Esophagus muscularis mucosa (tissue), 4 donors: ENCODE results near the gene ATN1. TPM values are rescaled to one million over a fixed set of nuclear protein-coding genes. Genes with fewer than 3 reads are reported as not detected.

Source experiments
- DNase-seq: peaks from one replicate; pipeline ENCODE4 v3.0.0-alpha.2; 2017; ENCODE audit errors: extremely low spot score
- H3K27ac ChIP-seq, 4 donors: fragments of 200-600 bp; sonication (generic); replicated peaks in 1 of 4; 1 replicate in 3 of 4; 2 replicates in 1 of 4; pipeline ENCODE4 v1.5.1; 2016 to 2019; ENCODE audit warnings: mild to moderate bottlenecking in 1 of 4
- H3K27me3 ChIP-seq, 4 donors: fragments of 200-600 bp; sonication (generic); one replicate each; pipeline versions ENCODE4 v1.5.1 to v1.6.0; 2016 to 2019
- H3K36me3 ChIP-seq, 4 donors: fragments of 200-600 bp; sonication (generic); one replicate each; pipeline ENCODE4 v1.5.1; 2016 to 2019
- H3K4me1 ChIP-seq, 4 donors: fragments of 200-600 bp; sonication (generic); one replicate each; pipeline ENCODE4 v1.5.1; 2016 to 2019
- H3K4me3 ChIP-seq, 4 donors: fragments of 200-600 bp; sonication (generic); 1 replicate in 2 of 4; 2 replicates in 2 of 4; pipeline ENCODE4 v1.5.1; 2016 to 2019; ENCODE audit warnings: mild to moderate bottlenecking in 4 of 4, moderate library complexity in 1 of 4
- H3K9me3 ChIP-seq, 4 donors: fragments of 200-600 bp; sonication (generic); 1 replicate in 3 of 4; 2 replicates in 1 of 4; pipeline ENCODE4 v1.5.1; 2016 to 2019
- CTCF ChIP-seq, 3 experiments: fragments of 200-600 bp in 2 of 3; fragments of 450-650 bp in 1 of 3; sonication (generic) in 2 of 3; IDR thresholded peaks; one replicate each; pipeline ENCODE4 v1.5.1; 2017 to 2019; ENCODE audit warnings: antibody characterized with exemption in 3 of 3, mild to moderate bottlenecking in 2 of 3, moderate library complexity in 1 of 3
- EP300 ChIP-seq: sonication (generic); formaldehyde crosslinking; IDR thresholded peaks from one replicate; pipeline ENCODE4 v1.6.1; 2017; ENCODE audit warnings: antibody characterized with exemption
- POLR2A ChIP-seq: fragments of 450-650 bp; IDR thresholded peaks from one replicate; pipeline ENCODE4 v1.6.1; 2017; ENCODE audit warnings: antibody characterized with exemption, moderate library complexity, mild to moderate bottlenecking, low read depth
- POLR2AphosphoS5 ChIP-seq, 2 donors: sonication (generic); formaldehyde crosslinking; IDR thresholded peaks; one replicate each; pipeline ENCODE4 v1.6.1; 2017; ENCODE audit warnings: antibody characterized with exemption in 2 of 2
- WGBS: methylation state at CpG from one replicate; pipeline ENCODE4 v1.1.5; 2018; 5-methylcytosine and 5-hydroxymethylcytosine counted together
- intact Hi-C: fragments of 100-400 bp; cut with DNase I; formaldehyde crosslinking; loops from one replicate; pipeline ENCODE4 v1.15.1; 2023
- total RNA-seq, 4 donors: library from RNA; depleted of rRNA; stranded (reverse); fragments of >200 nt; gene quantifications; one replicate each; pipeline versions ENCODE4 v1.1.0 to v1.2.1, GENCODE V29; 2016

Gene ATN1
- total RNA-seq, 4 donors from 2014 or later = 72.2 to 163 (median 92.4) TPM

GRCh38 chr12:6950811-6951540, 23.2 kb downstream of the ATN1 start, which contains the start of gene PTPN6:
Gene PTPN6, plus strand, starts transcription at chr12:6951356. Its CDS starts 157 bp downstream, at chr12:6951513.
- Histone ChIP-seq H3K36me3 (peaks cover 0 to 15% (median 4%) of the 10 kb centered on the region in 4 donors), H3K27me3 (no peaks in the 10 kb centered on the region), H3K27ac (peak within 1 kb of the TSS; percentile 31 to 72 (median 58)), H3K4me3 (peak within 1 kb of the TSS; percentile 37 to 55 (median 42)), H3K9me3 (no peaks in the 10 kb centered on the region), H3K4me1 (peaks cover 10 to 21% (median 16%) of the 10 kb centered on the region in 4 donors)
- TF ChIP-seq POLR2AphosphoS5 (IDR thresholded peaks at IDR 0.05) (no peak), POLR2A (no peak), CTCF (IDR thresholded peaks at IDR 0.05) (no peak), EP300 (no peak)
- 67% methylated on average over 17 of the region's 25 CpGs for WGBS
- DNase-seq = no peak
- intact Hi-C loops = no loop called here

- no peak for TF ChIP-seq POLR2AphosphoS5 (IDR thresholded peaks at IDR 0.05)
- TF ChIP-seq EP300 = no peak
- no peak for TF ChIP-seq CTCF (IDR thresholded peaks at IDR 0.05)
- no peak for TF ChIP-seq POLR2A
- DNase-seq = no peak
- no peaks in the 10 kb centered on the region for H3K27me3 ChIP-seq
- WGBS = 81% methylated on average over 16 of the region's 20 CpGs
- peak overlapping the region; percentile 37 to 55 (median 42) for H3K4me3 ChIP-seq
- H3K27ac ChIP-seq = peak overlapping the region; percentile 31 to 72 (median 58)
- no peaks in the 10 kb centered on the region for H3K9me3 ChIP-seq
- peaks cover 4 to 15% (median 9%) of the 10 kb centered on the region in 4 donors for H3K4me1 ChIP-seq
- peaks cover 0 to 10% (median under 1%) of the 10 kb centered on the region in 4 donors for H3K36me3 ChIP-seq
- intact Hi-C loops = no loop called here
Observed at GRCh38 chr12:6951551-6952120, 23.9 kb downstream of the ATN1 start.

- DNase-seq = no peak
- intact Hi-C loops = no loop called here
- peak overlapping the region; percentile 37 to 55 (median 42) for H3K4me3 ChIP-seq
Observed at GRCh38 chr12:6952121-6952862, 24.5 kb downstream of the ATN1 start.

More at GRCh38 chr12:6952121-6952862, 24.5 kb downstream of the ATN1 start:
- Histone ChIP-seq H3K36me3 (peaks cover 0 to 3% (median 0%) of the 10 kb centered on the region in 4 donors), H3K4me1 (peaks cover 0 to 10% (median 5%) of the 10 kb centered on the region in 4 donors), H3K27ac (peak overlapping the region in 3 of 4 donors; percentile 55 to 72 (median 60)), H3K27me3 (no peaks in the 10 kb centered on the region), H3K9me3 (no peaks in the 10 kb centered on the region)
- WGBS = 71% methylated on average over 14 of the region's 22 CpGs
- TF ChIP-seq EP300 (no peak), CTCF (IDR thresholded peaks at IDR 0.05) (no peak), POLR2AphosphoS5 (IDR thresholded peaks at IDR 0.05) (no peak), POLR2A (no peak)
